Panc1 (cell line): ENCODE data around the gene CASTOR1.

Experiments
- CTCF ChIP-seq: fragments of 450-650 bp; IDR thresholded peaks from 2 replicates; pipeline ENCODE4 v1.5.1; 2017; ENCODE audit warnings: mild to moderate bottlenecking
- POLR2AphosphoS5 ChIP-seq: IDR thresholded peaks from 2 replicates; pipeline ENCODE4 v1.6.1; 2012; ENCODE audit warnings: mild to moderate bottlenecking, low read depth, low read length, moderate library complexity
- REST ChIP-seq, 2 experiments: IDR thresholded peaks; 2 replicates each; pipeline ENCODE4 v1.6.1; 2011 to 2012; ENCODE audit warnings: low read depth in 2 of 2, control low read depth in 1 of 2, low read length in 1 of 2, mild to moderate bottlenecking in 1 of 2, moderate library complexity in 1 of 2; ENCODE audit not compliant: insufficient read depth in 1 of 2
- SIN3A ChIP-seq: IDR thresholded peaks from 2 replicates; pipeline ENCODE4 v1.6.1; 2012; ENCODE audit warnings: low read depth, mild to moderate bottlenecking, low read length, moderate library complexity, borderline replicate concordance; ENCODE audit not compliant: insufficient read depth

- TF ChIP-seq CTCF (no peak), POLR2AphosphoS5 (peak; percentile 41; the same call in 1 of the 2 replicates), SIN3A (no peak), REST (IDR thresholded peaks at IDR 0.05; ENCODE audit: insufficient read depth in 1 of 2, low read depth in 2 of 2, low read length in 1 of 2) (no peak)
Observed at GRCh38 chr22:30249049-30250038, 40.0 kb downstream of the CASTOR1 start.
